HEK293 (cell line): ENCODE data around the gene LLGL1.

Experiments used
- CTCF ChIP-seq: fragments of 450-650 bp; formaldehyde crosslinking; IDR thresholded peaks from 2 replicates; pipeline ENCODE4 v1.5.1; 2016; ENCODE audit warnings: missing biosample characterization, missing genetic modification characterization
- PRDM10 ChIP-seq: fragments of 450-650 bp; formaldehyde crosslinking; IDR thresholded peaks from 2 replicates; pipeline ENCODE4 v1.5.1; 2016; ENCODE audit warnings: missing biosample characterization, missing genetic modification characterization
- REST ChIP-seq: fragments of 450-650 bp; formaldehyde crosslinking; IDR thresholded peaks from 2 replicates; pipeline ENCODE4 v1.5.1; 2016; ENCODE audit warnings: missing biosample characterization, missing genetic modification characterization
- YY1 ChIP-seq: fragments of 450-650 bp; formaldehyde crosslinking; IDR thresholded peaks from 2 replicates; pipeline ENCODE4 v1.5.1; 2018; ENCODE audit warnings: missing biosample characterization, missing genetic modification characterization
- ZBTB21 ChIP-seq: fragments of 450-650 bp; formaldehyde crosslinking; IDR thresholded peaks from 2 replicates; pipeline ENCODE4 v1.5.1; 2017; ENCODE audit warnings: missing biosample characterization, missing genetic modification characterization
- ZNF274 ChIP-seq, 2 experiments: fragments of 200-500 bp in 1 of 2; fragments of 450-650 bp in 1 of 2; sonication (Bioruptor generic) in 1 of 2; formaldehyde crosslinking in 1 of 2; IDR thresholded peaks; 2 replicates each; pipeline versions ENCODE4 v1.5.1 to v1.6.1; 2014 to 2016; ENCODE audit warnings: borderline replicate concordance in 1 of 2, inconsistent platforms in 1 of 2, low read length in 1 of 2, missing biosample characterization in 1 of 2, missing genetic modification characterization in 1 of 2
- ZNF324 ChIP-seq: fragments of 450-650 bp; formaldehyde crosslinking; IDR thresholded peaks from 2 replicates; pipeline ENCODE4 v1.5.1; 2016; ENCODE audit warnings: missing biosample characterization, missing genetic modification characterization
- ZNF623 ChIP-seq: fragments of 450-650 bp; formaldehyde crosslinking; IDR thresholded peaks from 2 replicates; pipeline ENCODE4 v1.5.1; 2016; ENCODE audit warnings: missing biosample characterization, missing genetic modification characterization
- ZNF639 ChIP-seq: fragments of 450-650 bp; formaldehyde crosslinking; IDR thresholded peaks from 2 replicates; pipeline ENCODE4 v1.5.1; 2016; ENCODE audit warnings: missing biosample characterization, missing genetic modification characterization
- ZNF645 ChIP-seq: fragments of 450-650 bp; formaldehyde crosslinking; IDR thresholded peaks from 2 replicates; pipeline ENCODE4; 2016; ENCODE audit warnings: missing biosample characterization, missing genetic modification characterization
- ZNF830 ChIP-seq: fragments of 450-650 bp; IDR thresholded peaks from 2 replicates; pipeline ENCODE4 v1.5.0; 2018; ENCODE audit warnings: missing biosample characterization, missing genetic modification characterization, low read depth, mild to moderate bottlenecking, moderate library complexity
- ZNF843 ChIP-seq: fragments of 450-650 bp; formaldehyde crosslinking; IDR thresholded peaks from 2 replicates; pipeline ENCODE4 v1.5.1; 2016; ENCODE audit warnings: missing biosample characterization, missing genetic modification characterization

- TF ChIP-seq PRDM10 (tag by site-specific recombination) (peak; percentile 83), ZNF645 (tag by site-specific recombination) (no peak), CTCF (tag by site-specific recombination) (no peak), ZNF623 (no peak), ZNF830 (no peak), REST (tag by site-specific recombination) (no peak), YY1 (no peak), ZNF639 (tag by site-specific recombination) (no peak), ZNF274 (IDR thresholded peaks at IDR 0.05; ENCODE audit: low read length) (no peak), ZNF274 (tag by site-specific recombination; IDR thresholded peaks at IDR 0.05; ENCODE audit: borderline replicate concordance) (no peak), ZNF324 (tag by site-specific recombination) (no peak), ZNF843 (no peak), ZBTB21 (tag by site-specific recombination) (no peak)
Observed at GRCh38 chr17:18187821-18188761, 37.3 kb upstream of the LLGL1 start.
